Glomerular endothelial cell (primary cell): Measurements from ENCODE around the gene C6orf163. TPM values are rescaled to one million over a fixed set of nuclear protein-coding genes. Genes with fewer than 3 reads are reported as not detected.
A peak's percentile ranks its signal among the peaks of the same experiment; 100 is the strongest.

ENCODE experiments used
- DNase-seq: peaks from one replicate; pipeline ENCODE4 v3.0.0-alpha.2; 2011; ENCODE audit warnings: low read depth, low spot score; ENCODE audit errors: extremely low read depth
- total RNA-seq: library from RNA; depleted of rRNA; stranded (reverse); fragments of >200 nt; gene quantifications from 2 replicates; pipeline ENCODE4 v1.2.3, GENCODE V29; 2015

C6orf163 gene
- total RNA-seq, 1 donor from 2014 or later: 3.0 TPM

GRCh38 chr6:87351583-87351982 is 7.0 kb downstream of the C6orf163 start:
- no peak for DNase-seq

GRCh38 chr6:87356181-87356580 is 11.6 kb downstream of the C6orf163 start:
- DNase-seq: no peak

- DNase-seq: no peak
Observed at GRCh38 chr6:87357479-87358196, 13.0 kb downstream of the C6orf163 start.

GRCh38 chr6:87364602-87365252 is 20.1 kb downstream of the C6orf163 start:
- no peak for DNase-seq

GRCh38 chr6:87366072-87366827 is 21.6 kb downstream of the C6orf163 start:
- DNase-seq: no peak

- DNase-seq: no peak
Observed at GRCh38 chr6:87366899-87367298, 22.3 kb downstream of the C6orf163 start.

GRCh38 chr6:87373377-87373776 is 28.8 kb downstream of the C6orf163 start:
- DNase-seq: no peak

- no peak for DNase-seq
Observed at GRCh38 chr6:87375315-87375714, 30.7 kb downstream of the C6orf163 start.

GRCh38 chr6:87376643-87377042 is 32.0 kb downstream of the C6orf163 start:
- DNase-seq: no peak

- no peak for DNase-seq
Observed at GRCh38 chr6:87378947-87379346, 34.3 kb downstream of the C6orf163 start.

- no peak for DNase-seq
Observed at GRCh38 chr6:87382861-87383260, 38.2 kb downstream of the C6orf163 start.

- no peak for DNase-seq
Observed at GRCh38 chr6:87384038-87384437, 39.4 kb downstream of the C6orf163 start.

GRCh38 chr6:87384449-87384848 is 39.8 kb downstream of the C6orf163 start:
- no peak for DNase-seq

- DNase-seq: peak; percentile 4
Observed at GRCh38 chr6:87391334-87391733, 46.7 kb downstream of the C6orf163 start.

- DNase-seq: peak; percentile 56
Observed at GRCh38 chr6:87393026-87393622, 48.5 kb downstream of the C6orf163 start.

GRCh38 chr6:87395431-87395830 is 50.8 kb downstream of the C6orf163 start:
- DNase-seq: no peak

- no peak for DNase-seq
Observed at GRCh38 chr6:87396595-87397392, 52.2 kb downstream of the C6orf163 start.

GRCh38 chr6:87397656-87398055 is 53.0 kb downstream of the C6orf163 start:
- no peak for DNase-seq

- no peak for DNase-seq
Observed at GRCh38 chr6:87401832-87402231, 57.2 kb downstream of the C6orf163 start.

GRCh38 chr6:87407561-87407900 is 62.9 kb downstream of the C6orf163 start:
- peak; percentile 5 for DNase-seq
